Stimulated activated CD8-positive, alpha-beta memory T cell treated with anti-CD3 and anti-CD28 coated beads, Interleukin-15, amount 100 ng/mL, for 48 hours (primary cell): ENCODE results near the gene BIRC5.
"Not testable (repeated sequence)": the region's sequence is repeated elsewhere in the genome, so short reads cannot be mapped to it uniquely, and the experiment has no call there.

Source experiments
- DNase-seq, 2 donors: peaks; one replicate each; pipeline ENCODE4 v3.0.0-alpha.2; 2020; ENCODE audit warnings: low read depth in 2 of 2

Gene BIRC5

DNA sequence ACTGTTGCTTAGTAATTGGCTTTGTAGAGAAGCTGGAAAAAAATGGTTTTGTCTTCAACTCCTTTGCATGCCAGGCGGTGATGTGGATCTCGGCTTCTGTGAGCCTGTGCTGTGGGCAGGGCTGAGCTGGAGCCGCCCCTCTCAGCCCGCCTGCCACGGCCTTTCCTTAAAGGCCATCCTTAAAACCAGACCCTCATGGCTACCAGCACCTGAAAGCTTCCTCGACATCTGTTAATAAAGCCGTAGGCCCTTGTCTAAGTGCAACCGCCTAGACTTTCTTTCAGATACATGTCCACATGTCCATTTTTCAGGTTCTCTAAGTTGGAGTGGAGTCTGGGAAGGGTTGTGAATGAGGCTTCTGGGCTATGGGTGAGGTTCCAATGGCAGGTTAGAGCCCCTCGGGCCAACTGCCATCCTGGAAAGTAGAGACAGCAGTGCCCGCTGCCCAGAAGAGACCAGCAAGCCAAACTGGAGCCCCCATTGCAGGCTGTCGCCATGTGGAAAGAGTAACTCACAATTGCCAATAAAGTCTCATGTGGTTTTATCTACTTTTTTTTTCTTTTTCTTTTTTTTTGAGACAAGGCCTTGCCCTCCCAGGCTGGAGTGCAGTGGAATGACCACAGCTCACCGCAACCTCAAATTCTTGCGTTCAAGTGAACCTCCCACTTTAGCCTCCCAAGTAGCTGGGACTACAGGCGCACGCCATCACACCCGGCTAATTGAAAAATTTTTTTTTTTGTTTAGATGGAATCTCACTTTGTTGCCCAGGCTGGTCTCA, 11.2 kb downstream of the BIRC5 start:
- no peak for DNase-seq

DNA sequence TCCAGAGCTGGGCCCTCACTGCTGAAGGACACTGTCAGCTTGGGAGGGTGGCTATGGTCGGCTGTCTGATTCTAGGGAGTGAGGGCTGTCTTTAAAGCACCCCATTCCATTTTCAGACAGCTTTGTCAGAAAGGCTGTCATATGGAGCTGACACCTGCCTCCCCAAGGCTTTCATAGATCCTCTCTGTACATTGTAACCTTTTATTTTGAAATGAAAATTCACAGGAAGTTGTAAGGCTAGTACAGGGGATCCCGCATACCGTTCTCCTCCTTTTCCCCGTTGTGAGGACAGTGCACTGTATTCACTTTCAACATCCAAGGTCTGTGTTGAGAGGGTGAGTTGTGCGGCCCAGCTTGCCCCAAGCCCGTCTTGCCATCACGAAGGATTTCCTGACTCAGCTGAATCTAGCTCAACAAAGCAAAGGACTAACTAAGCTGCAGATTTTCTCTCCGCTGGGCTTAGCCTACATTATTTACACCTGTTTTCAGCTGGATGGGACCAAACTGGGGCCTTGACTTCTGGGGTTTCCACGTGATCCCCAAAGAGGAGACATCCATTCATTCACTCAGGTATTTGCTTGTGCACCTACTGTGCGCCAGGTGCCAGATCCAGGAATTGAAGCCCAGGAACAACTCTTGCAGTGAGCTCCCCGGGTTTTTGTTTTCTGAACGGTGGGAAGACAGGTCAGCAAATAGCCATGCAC, 12.2 kb downstream of the BIRC5 start:
- DNase-seq: no peak

DNA sequence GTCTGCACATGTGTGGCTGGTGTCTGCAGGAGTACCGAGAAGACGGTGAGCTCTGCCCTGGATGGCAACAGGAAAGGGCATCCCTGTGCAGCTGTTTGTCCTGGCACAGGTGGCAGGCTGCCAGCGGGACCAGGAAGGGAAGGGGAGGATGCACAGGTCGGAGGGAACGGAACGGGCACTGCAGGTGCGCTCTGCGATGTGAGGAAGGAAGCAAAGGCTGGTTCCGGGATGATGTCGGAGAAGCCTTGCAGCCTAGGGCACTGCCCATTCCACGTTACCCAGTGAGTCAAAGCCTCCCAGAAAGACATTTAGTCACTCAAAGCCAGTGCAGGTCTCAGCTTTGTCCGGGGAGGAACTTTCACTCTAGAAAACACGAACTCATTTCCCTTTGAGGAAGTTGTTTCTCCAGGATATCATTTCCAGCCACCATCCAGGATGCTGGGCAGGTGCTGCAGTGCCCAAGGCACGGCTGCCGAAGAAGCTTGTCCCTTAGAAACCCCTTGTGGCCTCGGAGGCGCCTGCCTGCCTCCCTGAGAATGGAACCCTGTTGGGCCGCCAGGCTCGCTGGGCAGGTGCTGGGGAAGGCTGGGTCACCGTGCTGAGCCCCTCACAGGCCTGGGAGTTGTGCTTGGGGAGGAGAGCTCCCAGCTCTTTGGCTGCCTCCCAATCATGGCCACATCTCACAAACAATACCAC, 12.9 kb downstream of the BIRC5 start:
- no peak for DNase-seq

DNA sequence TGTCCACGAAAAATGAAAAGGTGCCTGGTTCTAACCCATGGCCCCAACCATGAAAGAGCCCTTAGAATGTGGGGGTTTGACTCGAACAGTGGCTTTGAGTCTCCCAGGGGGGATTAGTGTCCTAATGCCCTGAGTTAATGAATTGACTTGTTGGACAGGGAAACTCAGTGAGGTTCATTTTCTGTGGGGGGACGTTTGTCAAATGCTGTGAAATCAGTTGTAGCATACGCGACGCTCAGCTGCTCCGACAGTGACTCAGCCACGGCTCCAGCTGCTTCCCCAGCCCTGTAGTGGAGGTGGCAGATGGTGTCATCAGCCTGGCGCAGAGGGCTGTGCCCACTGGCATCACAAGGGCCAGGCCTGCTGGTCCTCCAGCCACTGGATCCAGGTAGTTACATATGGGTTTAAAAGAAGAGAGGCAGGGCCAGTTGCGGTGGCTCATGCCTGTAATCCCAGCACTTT, 13.4 kb downstream of the BIRC5 start:
- DNase-seq: no peak

DNA sequence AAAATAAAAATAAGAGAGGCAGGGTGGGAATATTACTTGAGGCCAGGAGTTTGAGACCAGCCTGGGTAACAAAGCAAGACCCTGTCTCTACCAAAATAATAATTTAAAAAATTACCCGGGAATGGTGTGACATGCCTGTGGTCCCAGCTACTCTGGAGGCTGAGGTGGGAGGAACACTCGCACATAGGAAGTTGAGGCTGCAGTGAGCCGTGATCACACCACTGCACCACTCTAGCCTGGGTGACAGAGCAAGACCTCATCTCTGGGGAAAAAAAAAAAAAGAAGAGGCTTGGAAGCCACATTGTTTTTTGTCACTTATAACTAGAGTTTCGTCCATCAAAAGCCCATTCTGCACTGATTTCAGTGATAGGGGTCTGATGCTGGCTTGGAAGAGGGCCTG, 14.1 kb downstream of the BIRC5 start:
- DNase-seq: no peak

DNA sequence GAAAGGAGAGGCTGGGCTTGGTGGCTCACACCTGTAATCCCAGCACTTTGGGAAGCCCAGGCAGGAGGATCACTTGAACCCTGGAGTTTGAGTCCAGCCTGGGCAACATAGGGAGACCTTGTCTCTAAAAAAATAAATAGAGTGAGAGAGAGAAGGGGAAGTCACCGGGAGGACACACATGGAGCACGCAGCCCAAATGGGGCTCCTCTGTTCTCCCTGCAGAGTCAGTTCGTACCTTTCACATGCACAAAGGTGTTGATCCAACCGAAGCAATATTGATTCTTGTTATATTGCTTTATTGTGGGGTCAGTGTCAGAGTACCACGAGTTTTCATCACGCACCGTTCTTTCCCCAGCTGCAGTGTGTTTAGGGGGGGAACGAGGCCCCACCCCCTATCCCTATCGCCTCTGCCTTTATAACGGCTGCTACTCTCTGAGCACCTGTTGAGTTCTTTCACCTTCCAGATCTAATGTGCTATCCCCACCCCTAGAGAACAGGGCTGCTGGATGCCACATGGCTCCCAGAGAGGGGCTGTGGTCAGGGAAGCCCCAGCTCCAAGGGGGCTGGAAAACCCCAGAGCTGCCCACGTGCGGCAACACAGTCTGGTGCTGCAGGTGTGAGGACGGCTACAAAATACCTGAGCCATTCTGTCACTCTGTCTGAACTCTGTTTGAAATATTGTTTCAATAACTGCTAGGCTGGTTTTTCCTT, 16.4 kb downstream of the BIRC5 start:
- DNase-seq: no peak

DNA sequence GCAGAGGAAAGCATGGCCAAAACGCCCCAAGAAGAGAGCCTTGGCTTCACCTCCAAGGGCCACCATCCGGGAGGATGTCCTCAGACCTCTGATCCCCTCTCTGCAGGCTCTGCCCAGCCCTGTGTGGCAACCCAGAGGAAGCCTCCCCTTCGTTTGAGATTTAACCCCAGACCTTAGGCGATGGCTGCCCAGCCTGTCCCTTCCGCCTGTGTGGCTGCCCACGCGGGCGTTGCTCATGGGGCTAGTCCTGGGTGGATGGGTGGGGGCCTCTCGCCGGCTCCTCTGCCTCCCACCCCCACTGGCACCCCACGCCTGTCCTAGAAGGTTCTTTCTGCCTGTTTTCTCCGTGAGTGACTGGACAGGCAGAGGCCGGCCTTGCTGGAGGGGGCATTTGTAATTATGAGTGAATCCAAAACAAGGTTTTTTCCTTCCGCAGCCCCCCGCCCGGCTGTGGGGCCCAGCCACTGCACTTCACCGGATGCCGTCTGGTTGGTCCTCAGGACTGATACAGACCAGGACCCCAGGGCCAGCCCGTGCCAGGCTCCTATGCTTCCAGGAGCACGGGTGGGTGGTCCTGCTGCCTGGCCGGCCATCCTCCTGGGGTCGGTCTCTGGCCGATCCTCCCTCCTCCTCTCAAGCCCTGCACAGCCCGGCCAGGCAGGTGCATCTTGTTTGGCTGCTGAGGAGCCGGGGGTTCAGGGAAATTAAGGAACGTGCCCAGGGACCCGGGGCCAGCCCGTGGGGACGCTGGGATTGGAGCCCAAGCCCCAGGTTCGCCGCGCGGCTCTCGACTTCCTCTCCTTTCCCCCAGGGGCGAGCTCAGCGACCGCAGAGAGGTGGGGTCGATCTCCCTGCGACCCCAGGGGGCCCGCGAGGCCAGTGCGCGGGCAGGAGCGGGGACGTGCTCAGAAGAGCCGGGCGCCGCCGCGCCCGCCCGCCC, 17.2 kb downstream of the BIRC5 start, which contains the start of gene TMEM235:
Gene TMEM235, plus strand, starts transcription at position 636 of the 940 bp plus-strand sequence. CDS start 393 bp downstream, outside the sequence.
- DNase-seq: no peak

DNA sequence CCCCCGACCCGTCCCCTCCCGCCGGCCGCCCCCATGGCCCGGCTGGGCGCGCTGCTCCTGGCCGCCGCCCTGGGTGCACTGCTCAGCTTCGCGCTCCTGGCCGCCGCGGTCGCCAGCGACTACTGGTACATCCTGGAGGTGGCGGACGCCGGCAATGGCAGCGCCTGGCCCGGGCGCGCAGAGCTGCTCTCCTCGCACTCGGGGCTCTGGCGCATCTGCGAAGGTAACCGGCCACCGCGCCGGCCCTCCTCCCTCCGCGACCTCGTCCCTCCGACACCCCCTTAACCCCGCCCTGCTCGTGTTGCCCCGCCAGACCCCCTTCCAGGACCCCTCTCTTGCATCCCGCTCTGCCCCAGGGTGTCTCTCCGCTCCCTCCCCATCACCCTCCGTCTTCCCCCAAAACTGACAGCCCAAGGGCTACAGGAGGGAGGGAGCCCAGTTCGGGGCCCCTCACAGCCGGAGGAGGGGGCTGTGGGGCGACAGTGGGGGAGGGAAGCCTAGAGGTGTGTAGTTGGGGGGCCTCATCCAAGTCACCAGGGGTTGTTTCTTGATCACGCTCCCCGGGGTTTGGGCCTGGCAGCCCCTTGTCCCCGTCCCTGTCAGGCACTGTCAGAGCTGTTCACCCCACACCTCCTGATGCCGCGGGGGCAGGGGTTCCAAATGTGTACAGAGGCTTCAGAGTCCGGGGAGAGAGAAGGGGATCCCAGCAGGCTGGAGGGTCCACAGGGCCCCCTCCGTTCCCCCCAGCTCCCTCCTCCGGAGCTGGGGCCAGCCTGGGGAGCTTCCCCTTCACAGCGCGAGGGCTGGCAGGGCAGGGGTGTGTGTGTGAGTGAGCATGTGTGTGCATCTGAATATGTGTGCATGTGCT, 18.2 kb downstream of the BIRC5 start:
- no peak for DNase-seq

DNA sequence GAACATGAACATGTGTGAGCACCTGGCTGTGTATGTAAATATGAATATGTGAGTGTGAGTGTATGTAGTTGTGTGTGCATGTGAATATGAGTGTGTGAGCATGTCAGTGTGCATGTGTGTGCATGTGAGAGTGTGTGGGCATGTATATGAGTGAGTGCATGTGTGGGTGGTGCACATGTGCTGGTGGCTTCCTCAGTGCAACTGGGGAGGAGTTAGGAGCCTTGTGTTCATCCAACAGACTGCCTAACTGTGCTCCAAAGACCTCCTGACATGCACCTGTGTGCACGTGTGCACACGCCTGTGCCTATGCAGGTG, 18.8 kb downstream of the BIRC5 start:
- DNase-seq: no peak

DNA sequence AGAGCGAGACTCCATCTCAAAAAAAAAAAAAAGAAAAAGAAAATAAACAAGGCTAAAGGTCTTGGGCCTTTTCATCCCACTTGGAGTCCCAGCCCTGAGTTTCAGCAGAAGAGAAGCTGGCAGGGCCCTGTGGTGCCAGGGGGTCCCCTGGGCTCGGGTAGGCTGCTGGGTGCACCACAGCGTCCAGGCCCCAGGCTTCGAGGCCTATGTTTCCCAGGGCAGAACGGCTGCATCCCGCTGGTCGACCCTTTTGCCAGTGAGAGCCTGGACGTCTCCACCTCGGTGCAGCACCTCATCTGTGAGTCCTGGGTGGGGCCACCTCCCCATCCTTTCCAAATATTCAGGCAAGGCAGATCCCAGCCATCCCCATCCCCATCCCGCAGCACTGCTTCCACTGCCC, 19.6 kb downstream of the BIRC5 start:
- no peak for DNase-seq

DNA sequence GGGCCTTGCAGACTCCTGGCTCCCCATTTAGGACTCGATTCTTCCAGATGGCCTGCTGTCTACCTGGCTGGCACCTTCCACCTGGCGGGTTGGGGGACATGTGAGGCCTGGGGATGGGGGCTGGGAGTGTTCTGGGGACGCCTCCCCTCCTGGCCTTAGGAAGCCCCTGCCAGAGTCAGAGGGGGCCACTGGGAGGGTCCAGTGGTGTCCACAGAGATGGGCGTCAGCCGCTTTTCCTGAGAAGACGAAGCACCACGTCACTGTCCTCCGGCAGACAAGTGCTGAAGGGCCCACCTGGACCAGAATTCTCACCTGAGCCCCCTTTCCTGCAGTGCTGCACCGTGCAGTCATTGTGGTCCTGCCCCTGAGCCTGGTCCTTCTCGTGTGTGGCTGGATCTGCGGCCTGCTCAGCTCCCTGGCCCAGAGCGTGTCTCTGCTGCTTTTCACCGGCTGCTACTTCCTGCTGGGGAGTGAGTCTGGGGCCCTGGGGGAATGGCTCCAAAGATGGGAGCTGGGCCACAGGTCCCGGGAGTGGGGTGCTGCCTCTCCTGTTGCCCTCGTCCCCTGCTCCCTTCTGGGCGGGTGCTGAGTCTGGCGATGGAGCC, 20.3 kb downstream of the BIRC5 start:
- no peak for DNase-seq

DNA sequence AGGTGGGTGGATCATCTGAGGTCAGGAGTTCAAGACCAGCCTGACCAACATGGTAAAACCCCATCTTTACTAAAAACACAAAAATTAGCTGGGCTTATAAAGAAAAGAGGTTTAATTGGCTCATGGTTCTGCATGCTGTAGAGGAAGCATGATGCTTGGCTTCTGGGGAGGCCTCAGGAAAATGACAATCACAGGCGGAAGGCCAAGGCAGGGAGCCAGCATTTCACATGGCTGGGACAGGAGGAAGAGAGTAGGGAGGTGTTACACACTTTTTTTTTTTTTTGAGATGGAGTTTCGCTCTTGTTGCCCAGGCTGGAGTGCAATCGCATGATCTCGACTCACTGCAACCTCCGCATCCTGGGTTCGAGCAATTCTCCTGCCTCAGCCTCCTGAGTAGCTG, 21.0 kb downstream of the BIRC5 start:
- not testable (repeated sequence) for DNase-seq

DNA sequence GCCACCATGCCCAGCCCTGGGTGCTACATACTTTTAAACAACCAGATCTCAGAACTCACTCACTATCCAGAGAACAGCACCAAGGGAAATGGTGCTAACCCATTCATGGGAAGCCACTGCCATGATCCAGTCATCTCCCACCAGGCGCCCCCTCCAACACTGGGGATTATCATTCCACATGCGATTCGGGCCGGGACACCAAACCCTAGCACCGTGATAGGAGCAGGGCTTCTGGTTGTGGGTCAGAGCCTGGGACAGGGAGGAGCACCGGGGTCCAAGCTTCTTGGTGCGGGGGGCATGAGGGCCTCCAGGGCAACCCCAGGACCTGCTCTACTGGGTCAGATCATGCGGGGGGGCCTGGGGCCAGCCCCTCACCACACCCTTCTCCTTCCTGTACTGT, 21.8 kb downstream of the BIRC5 start:
- DNase-seq: no peak

DNA sequence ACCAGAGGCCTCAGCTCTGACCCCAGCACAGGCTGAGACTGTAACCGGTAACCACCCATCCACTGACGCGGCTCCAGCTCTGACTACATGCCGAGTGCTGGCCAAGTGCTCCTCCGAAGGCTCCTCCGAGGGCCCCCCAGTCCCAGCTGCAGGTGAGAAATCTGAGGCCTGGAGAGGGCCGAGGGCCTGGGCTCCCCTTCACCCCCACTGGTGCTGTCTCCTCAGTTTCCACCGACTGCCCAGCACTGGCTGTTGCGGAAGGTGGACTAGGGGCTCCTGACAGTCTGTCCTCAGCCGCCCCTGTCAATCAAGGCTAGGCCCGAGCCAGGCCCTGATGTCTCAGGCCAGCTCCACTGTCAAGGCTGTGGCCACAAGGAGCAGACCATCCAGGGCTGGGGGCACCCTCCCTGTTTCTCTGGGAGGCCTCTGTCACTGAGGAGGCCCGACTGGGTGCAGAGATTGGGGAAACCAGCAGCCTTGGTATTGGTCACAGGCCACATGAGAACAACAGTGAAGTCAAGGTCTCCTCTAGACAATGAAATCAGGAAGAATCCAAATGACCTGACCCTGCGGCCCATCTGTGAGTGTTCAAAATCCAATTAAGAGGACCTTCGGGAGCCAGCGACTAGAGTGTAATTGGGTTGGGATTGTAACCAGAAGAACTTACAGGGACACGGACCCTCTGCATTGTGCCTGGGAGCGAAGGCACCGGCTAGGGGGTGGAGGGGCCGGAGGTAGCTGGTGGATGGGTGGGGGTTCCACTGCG, 22.5 kb downstream of the BIRC5 start:
- DNase-seq: no peak

DNA sequence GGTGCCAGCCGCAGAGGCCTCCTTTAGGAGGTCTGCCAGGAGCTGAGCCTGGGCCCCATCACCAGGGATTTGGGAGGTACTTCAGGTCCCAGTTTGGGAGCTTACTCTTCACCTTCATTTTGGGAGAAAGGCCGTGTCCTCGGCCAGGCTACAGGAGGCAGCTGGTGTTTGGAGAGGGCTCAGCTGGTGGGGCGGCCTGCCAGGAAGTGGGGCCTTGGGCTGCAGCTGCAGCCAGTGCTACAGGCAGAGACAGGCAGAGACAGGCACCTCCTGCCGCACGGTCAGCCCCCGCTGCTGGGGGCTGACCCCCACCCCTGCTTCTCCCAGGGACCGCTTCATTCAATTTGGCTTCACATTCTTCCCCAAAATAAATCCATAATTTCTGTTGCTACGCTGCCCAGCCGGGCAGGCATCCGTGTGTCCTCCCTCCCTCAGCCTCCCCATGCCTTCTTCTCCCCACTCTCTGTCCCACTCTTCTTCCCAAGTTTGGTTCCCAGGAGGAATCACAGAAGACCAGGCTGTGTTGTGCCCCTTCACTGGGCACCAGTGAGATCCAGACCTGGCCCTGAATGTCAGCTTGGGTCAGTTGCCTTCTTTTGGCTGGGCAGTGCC, 23.5 kb downstream of the BIRC5 start:
- DNase-seq: no peak

DNA sequence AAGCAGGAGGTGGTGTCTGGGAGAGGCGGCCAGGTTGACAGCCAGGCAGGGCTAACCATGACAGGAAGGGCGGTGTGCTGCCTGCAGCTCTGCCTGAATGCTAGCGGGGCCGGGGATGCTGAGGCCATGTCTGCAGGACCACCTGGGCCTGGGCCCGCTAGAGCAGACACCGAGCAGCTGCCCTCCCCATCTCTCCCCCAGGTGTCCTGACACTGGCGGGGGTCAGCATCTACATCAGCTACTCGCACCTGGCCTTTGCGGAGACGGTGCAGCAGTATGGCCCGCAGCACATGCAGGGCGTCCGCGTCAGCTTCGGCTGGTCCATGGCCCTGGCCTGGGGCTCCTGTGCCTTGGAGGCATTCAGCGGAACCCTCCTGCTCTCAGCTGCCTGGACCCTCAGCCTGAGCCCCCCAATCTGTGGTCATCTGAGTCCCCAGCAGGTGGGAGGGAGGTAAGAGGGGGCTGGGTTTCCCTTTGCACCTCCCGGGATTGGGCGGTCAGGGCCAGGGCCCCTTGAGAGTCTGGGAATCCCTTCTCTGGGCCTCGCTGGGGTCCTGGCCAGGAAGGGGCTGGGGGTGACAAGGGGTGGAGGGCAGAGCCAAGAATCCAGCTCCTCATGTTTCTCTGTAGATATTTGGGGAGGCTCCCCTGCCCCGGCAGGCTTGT, 24.9 kb downstream of the BIRC5 start:
- DNase-seq: no peak

DNA sequence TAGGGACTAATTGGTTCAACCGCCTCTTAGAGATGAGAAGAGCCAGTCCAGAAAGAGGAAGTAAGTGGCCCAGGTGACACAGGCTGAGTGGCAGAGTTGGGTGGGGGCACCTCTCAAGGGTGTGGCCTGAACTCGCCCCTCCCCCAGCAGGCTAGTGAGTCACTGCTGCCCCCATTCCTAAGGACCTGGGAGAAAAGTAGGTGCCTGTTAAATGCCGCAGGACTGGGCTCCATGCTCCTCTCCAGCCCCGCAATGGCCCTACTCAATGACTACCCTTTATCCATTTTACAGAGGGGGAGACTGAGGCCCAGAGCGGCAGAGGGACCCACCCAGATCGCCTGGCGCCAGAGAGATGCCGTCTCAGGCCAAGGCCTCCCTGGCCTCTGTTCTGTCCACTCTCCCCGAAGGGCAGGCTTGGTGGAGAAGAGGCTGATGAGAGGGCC, 25.5 kb downstream of the BIRC5 start:
- no peak for DNase-seq
